ENCODE data around the gene TSPEAR.

DNA sequence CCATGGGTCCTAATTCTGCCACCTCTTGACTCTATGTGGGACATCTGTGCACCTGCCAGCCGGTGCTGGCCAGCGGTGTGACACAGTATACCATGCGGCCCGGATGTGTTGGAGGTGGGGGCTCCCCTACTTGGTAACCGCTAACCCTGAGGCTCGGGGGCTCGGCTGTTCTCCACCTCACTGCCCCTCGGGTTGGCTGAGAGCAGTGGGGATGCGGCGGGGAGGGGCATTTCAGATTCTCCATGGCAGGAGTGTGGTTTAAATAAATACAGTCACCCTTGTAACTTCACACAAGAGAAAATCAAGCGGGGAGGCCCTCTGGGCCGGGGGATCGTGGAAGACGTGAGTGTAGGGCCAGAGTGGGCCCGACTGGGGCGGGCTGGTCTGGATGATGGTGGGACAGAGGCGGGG, 182.4 kb downstream of the TSPEAR start:
- TF ChIP-seq FOSL2 (IDR thresholded peaks at IDR 0.05; ENCODE audit: borderline replicate concordance, low read depth) (no peak), TAF1 (IDR thresholded peaks at IDR 0.05; ENCODE audit: borderline replicate concordance, low read depth, low read length) (no peak), TEAD4 (IDR thresholded peaks at IDR 0.05; ENCODE audit: borderline replicate concordance, insufficient read depth) (no peak), SMC3 (IDR thresholded peaks at IDR 0.05; ENCODE audit: low read depth, low read length) (no peak), FOXJ3 (CRISPR knock-in tag; IDR thresholded peaks at IDR 0.05) (no peak), RAD21 (IDR thresholded peaks at IDR 0.05; ENCODE audit: low read length) (no peak), RXRA (IDR thresholded peaks at IDR 0.05; ENCODE audit: borderline replicate concordance, low read depth) (no peak)
- TF ChIP-seq, protein P1, sequence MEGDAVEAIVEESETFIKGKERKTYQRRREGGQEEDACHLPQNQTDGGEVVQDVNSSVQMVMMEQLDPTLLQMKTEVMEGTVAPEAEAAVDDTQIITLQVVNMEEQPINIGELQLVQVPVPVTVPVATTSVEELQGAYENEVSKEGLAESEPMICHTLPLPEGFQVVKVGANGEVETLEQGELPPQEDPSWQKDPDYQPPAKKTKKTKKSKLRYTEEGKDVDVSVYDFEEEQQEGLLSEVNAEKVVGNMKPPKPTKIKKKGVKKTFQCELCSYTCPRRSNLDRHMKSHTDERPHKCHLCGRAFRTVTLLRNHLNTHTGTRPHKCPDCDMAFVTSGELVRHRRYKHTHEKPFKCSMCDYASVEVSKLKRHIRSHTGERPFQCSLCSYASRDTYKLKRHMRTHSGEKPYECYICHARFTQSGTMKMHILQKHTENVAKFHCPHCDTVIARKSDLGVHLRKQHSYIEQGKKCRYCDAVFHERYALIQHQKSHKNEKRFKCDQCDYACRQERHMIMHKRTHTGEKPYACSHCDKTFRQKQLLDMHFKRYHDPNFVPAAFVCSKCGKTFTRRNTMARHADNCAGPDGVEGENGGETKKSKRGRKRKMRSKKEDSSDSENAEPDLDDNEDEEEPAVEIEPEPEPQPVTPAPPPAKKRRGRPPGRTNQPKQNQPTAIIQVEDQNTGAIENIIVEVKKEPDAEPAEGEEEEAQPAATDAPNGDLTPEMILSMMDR (IDR thresholded peaks at IDR 0.05), result no peak
- TF ChIP-seq, protein P2, sequence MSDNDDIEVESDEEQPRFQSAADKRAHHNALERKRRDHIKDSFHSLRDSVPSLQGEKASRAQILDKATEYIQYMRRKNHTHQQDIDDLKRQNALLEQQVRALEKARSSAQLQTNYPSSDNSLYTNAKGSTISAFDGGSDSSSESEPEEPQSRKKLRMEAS (IDR thresholded peaks at IDR 0.05; ENCODE audit: low read depth), result no peak
- TF ChIP-seq, protein P3, sequence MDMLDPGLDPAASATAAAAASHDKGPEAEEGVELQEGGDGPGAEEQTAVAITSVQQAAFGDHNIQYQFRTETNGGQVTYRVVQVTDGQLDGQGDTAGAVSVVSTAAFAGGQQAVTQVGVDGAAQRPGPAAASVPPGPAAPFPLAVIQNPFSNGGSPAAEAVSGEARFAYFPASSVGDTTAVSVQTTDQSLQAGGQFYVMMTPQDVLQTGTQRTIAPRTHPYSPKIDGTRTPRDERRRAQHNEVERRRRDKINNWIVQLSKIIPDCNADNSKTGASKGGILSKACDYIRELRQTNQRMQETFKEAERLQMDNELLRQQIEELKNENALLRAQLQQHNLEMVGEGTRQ (IDR thresholded peaks at IDR 0.05; ENCODE audit: borderline replicate concordance, low read depth, low read length), result no peak
- TF ChIP-seq, protein P4, sequence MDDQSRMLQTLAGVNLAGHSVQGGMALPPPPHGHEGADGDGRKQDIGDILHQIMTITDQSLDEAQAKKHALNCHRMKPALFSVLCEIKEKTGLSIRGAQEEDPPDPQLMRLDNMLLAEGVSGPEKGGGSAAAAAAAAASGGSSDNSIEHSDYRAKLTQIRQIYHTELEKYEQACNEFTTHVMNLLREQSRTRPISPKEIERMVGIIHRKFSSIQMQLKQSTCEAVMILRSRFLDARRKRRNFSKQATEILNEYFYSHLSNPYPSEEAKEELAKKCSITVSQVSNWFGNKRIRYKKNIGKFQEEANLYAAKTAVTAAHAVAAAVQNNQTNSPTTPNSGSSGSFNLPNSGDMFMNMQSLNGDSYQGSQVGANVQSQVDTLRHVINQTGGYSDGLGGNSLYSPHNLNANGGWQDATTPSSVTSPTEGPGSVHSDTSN (IDR thresholded peaks at IDR 0.05), result no peak

All from SK-N-SH (cell line).